ENCODE measurements around the gene CCDC188. TPM values are rescaled to one million over a fixed set of nuclear protein-coding genes. Genes with fewer than 3 reads are reported as not detected.

CCDC188 gene
- total and polyA plus RNA-seq, 4 donors = 0.78 to 4.0 TPM; not detected in 2

DNA sequence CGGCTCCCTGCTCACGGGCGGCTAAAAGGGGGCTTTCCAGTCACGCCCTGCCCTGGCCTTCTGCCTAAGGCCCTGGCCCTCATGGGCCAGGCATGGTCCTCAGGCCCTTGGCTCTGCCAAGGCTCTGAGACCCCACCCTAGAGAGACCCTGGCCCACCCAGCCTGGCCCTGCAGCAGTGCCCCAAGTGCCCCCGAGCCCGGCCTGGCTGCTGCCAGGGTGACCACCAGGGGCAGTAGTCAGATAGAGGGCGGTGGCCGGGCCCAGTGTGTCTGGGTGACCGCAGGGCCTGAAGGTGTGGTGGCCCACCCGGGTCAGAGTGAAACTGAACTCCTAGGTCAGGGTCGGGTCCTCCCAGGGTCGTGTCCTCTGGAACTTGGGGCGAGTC, 29.4 kb upstream of the CCDC188 start:
- intact Hi-C loops (cut with DNase I) = no loop called here
- H3K9me3 ChIP-seq (ENCODE audit: control insufficient read depth, low read length) = no peaks in the 10 kb centered on the region
- DNase-seq = no peak
- H3K4me3 ChIP-seq (ENCODE audit: low read length in 2 of 2) = no peak overlapping the region
- H3K36me3 ChIP-seq (ENCODE audit: control insufficient read depth in 1 of 2, insufficient read depth in 2 of 2, low read length in 1 of 2) = no peaks in the 10 kb centered on the region
- no peaks in the 10 kb centered on the region for H3K4me1 ChIP-seq (ENCODE audit: control insufficient read depth in 1 of 2, insufficient read depth in 2 of 2, low read length in 2 of 2)
- WGBS, 2 donors = 92 to 95% methylated on average over 13 of the region's 13 CpGs
- ATAC-seq (ENCODE audit: low FRiP score) = no peak
- no peaks in the 10 kb centered on the region for H3K27me3 ChIP-seq (ENCODE audit: control insufficient read depth in 1 of 2, insufficient read depth in 2 of 2, low read length in 1 of 2)
- H3K27ac ChIP-seq (ENCODE audit: low read depth in 1 of 2, low read length in 2 of 2) = no peak overlapping the region

- no peak overlapping the region for H3K4me3 ChIP-seq (ENCODE audit: low read length in 2 of 2)
- H3K9me3 ChIP-seq (ENCODE audit: control insufficient read depth, low read length) = no peaks in the 10 kb centered on the region
- ATAC-seq (ENCODE audit: low FRiP score) (no peak), DNase-seq (no peak)
- intact Hi-C loops (cut with DNase I) = loop anchor here in 1 of 2 donors (5.0 kb wide), 1 partner anchor 88 kb away; the partner anchor contains the start of gene RTN4R
- no peaks in the 10 kb centered on the region for H3K27me3 ChIP-seq (ENCODE audit: control insufficient read depth in 1 of 2, insufficient read depth in 2 of 2, low read length in 1 of 2)
- WGBS, 2 donors = 93% methylated on average over 25 to 27 of the region's 27 CpGs
- H3K36me3 ChIP-seq (ENCODE audit: control insufficient read depth in 1 of 2, insufficient read depth in 2 of 2, low read length in 1 of 2) = no peaks in the 10 kb centered on the region
- no peak overlapping the region for H3K27ac ChIP-seq (ENCODE audit: low read depth in 1 of 2, low read length in 2 of 2)
- no peaks in the 10 kb centered on the region for H3K4me1 ChIP-seq (ENCODE audit: control insufficient read depth in 1 of 2, insufficient read depth in 2 of 2, low read length in 2 of 2)
Observed at GRCh38 chr22:20179455-20180244, 28.8 kb upstream of the CCDC188 start.

DNA sequence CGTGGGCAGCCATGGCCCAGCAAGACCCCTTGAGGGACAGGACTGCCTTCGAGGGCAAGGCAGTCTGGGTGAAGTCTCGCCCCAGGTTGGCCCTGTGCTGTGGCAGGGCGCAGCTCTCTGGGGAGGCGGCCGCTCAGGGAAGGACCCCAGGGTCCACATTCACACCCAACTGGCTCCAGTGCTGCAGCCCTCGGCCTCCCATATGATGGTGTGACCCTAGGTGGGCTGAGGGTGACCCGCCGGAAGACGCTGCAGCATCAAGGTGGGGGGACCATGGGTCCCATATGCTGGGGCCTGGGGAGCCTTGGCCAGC, 28.0 kb upstream of the CCDC188 start:
- Histone ChIP-seq H3K27ac (ENCODE audit: low read depth in 1 of 2, low read length in 2 of 2) (no peak overlapping the region), H3K4me3 (ENCODE audit: low read length in 2 of 2) (no peak overlapping the region), H3K36me3 (ENCODE audit: control insufficient read depth in 1 of 2, insufficient read depth in 2 of 2, low read length in 1 of 2) (no peaks in the 10 kb centered on the region), H3K4me1 (ENCODE audit: control insufficient read depth in 1 of 2, insufficient read depth in 2 of 2, low read length in 2 of 2) (no peaks in the 10 kb centered on the region), H3K9me3 (ENCODE audit: control insufficient read depth, low read length) (no peaks in the 10 kb centered on the region), H3K27me3 (ENCODE audit: control insufficient read depth in 1 of 2, insufficient read depth in 2 of 2, low read length in 1 of 2) (no peaks in the 10 kb centered on the region)
- WGBS, 2 donors = 95% methylated on average over 10 of the region's 10 CpGs
- DNase-seq (no peak), ATAC-seq (ENCODE audit: low FRiP score) (no peak)
- intact Hi-C loops (cut with DNase I) = loop anchor here in 1 of 2 donors (5.0 kb wide), 1 partner anchor 88 kb away; the partner anchor contains the start of gene RTN4R

DNA sequence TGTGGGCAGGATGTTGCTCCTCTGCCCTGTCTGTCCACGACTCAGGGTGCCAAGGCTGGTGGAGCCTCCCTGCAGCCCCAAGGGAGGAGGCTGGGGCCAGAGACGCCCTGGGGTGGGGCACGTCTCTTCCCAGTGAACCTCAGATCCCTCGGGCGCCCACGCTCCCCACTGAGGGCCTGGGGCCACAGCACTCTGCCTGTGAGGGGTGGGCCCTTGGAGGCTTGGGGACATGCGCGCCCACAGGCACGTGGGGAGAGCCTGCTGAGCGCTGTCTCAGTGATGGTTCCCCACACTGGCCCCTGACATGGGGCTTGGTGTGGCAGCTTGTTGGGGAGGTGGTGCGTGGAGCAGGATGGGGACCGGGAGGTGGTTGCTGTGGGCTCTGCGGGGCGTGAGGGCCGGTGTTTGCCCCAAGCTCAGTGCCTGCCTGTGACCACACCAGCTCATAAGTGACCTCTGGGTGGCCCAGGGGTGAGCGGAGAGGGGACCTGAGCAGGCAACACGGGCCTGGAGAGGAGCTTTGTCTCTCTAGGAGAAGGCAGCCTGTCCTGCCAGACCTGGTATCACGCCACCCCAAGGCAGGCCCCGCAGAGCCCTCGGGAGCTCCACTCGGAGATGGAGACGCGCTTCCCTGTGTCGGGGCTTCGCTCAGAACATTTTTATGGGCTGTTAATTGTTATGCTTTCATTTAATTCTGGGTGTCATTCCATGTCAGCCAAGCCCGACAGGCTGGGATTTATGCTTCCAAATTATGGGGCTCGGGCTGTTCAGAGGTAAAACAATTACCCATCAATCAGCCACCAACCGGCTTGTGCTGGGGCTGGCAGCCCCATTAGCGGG, 27.4 kb upstream of the CCDC188 start:
- 87 to 88% methylated on average over 28 to 29 of the region's 29 CpGs for WGBS, 2 donors
- ATAC-seq (ENCODE audit: low FRiP score) (no peak), DNase-seq (no peak)
- Histone ChIP-seq H3K4me3 (ENCODE audit: low read length in 2 of 2) (no peak overlapping the region), H3K27me3 (ENCODE audit: control insufficient read depth in 1 of 2, insufficient read depth in 2 of 2, low read length in 1 of 2) (no peaks in the 10 kb centered on the region), H3K9me3 (ENCODE audit: control insufficient read depth, low read length) (no peaks in the 10 kb centered on the region), H3K27ac (ENCODE audit: low read depth in 1 of 2, low read length in 2 of 2) (no peak overlapping the region), H3K4me1 (ENCODE audit: control insufficient read depth in 1 of 2, insufficient read depth in 2 of 2, low read length in 2 of 2) (no peaks in the 10 kb centered on the region), H3K36me3 (ENCODE audit: control insufficient read depth in 1 of 2, insufficient read depth in 2 of 2, low read length in 1 of 2) (no peaks in the 10 kb centered on the region)
- intact Hi-C loops (cut with DNase I) = loop anchor here in 1 of 2 donors (5.0 kb wide), 1 partner anchor 89 kb away; the partner anchor contains the start of gene RTN4R

DNA sequence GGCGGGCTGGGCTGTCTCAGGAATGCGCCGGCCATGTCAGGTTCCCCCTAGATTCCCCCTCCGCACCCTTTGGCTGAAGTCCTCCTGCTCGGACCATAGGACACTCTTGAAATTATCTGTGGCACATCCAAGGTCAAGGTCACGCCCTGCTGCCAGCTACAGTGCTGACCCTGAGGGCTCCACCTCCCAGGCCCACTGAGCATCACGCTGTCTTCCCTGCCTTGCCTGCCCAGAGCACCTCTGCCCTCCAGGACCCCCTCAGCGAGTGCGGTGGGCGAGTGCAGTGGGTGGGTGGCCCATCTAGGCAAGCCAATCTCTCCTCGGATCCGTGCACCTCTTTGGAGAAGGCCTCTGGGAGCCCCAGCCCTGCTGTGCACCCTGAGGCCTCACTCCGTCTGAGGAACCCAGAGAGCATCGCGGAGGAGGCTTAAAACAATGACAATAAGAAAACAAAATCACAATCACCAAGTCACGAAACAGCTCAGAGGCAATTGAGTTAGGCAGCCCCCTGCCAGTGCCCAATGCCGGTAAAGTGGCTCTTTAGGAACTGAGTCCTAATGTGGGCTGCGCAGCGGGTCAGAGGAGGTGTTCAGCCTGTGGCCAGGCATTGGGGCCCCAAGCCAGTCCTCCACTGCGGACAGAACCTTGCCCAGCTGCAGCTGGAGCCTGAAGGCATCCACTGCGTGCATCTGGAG, 26.5 kb upstream of the CCDC188 start:
- H3K4me3 ChIP-seq (ENCODE audit: low read length in 2 of 2) = no peak overlapping the region
- no peaks in the 10 kb centered on the region for H3K36me3 ChIP-seq (ENCODE audit: control insufficient read depth in 1 of 2, insufficient read depth in 2 of 2, low read length in 1 of 2)
- H3K27me3 ChIP-seq (ENCODE audit: control insufficient read depth in 1 of 2, insufficient read depth in 2 of 2, low read length in 1 of 2) = no peaks in the 10 kb centered on the region
- ATAC-seq (ENCODE audit: low FRiP score) (no peak), DNase-seq (no peak)
- 92 to 93% methylated on average over 21 of the region's 21 CpGs for WGBS, 2 donors
- H3K9me3 ChIP-seq (ENCODE audit: control insufficient read depth, low read length) = no peaks in the 10 kb centered on the region
- intact Hi-C loops (cut with DNase I) = loop anchor here in 1 of 2 donors (5.0 kb wide), 1 partner anchor 90 kb away; the partner anchor contains the start of gene RTN4R
- H3K4me1 ChIP-seq (ENCODE audit: control insufficient read depth in 1 of 2, insufficient read depth in 2 of 2, low read length in 2 of 2) = no peaks in the 10 kb centered on the region
- H3K27ac ChIP-seq (ENCODE audit: low read depth in 1 of 2, low read length in 2 of 2) = no peak overlapping the region

GRCh38 chr22:20176421-20177085, 25.7 kb upstream of the CCDC188 start:
- no peaks in the 10 kb centered on the region for H3K4me1 ChIP-seq (ENCODE audit: control insufficient read depth in 1 of 2, insufficient read depth in 2 of 2, low read length in 2 of 2)

DNA sequence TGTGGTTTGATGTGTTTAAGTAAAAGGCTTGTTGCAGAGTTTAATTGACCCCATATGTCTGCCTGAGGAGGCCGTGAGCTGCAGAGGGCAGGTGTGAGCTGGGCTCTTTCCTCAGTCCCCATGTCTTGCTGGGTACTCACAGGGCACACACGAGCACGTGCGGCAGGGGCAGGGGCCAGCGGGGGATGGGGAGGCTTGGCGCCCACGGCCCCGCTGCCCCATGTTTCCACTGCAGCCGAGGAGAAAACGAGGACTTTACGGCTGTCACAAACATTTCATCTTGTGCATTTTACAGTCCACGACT, 24.7 kb upstream of the CCDC188 start:
- intact Hi-C loops (cut with DNase I) = loop anchor here in 1 of 2 donors (5.0 kb wide), 1 partner anchor 92 kb away; the partner anchor contains the start of gene RTN4R
- Histone ChIP-seq H3K4me1 (ENCODE audit: control insufficient read depth in 1 of 2, insufficient read depth in 2 of 2, low read length in 2 of 2) (no peaks in the 10 kb centered on the region), H3K36me3 (ENCODE audit: control insufficient read depth in 1 of 2, insufficient read depth in 2 of 2, low read length in 1 of 2) (no peaks in the 10 kb centered on the region), H3K9me3 (ENCODE audit: control insufficient read depth, low read length) (no peaks in the 10 kb centered on the region), H3K27me3 (ENCODE audit: control insufficient read depth in 1 of 2, insufficient read depth in 2 of 2, low read length in 1 of 2) (no peaks in the 10 kb centered on the region), H3K27ac (ENCODE audit: low read depth in 1 of 2, low read length in 2 of 2) (no peak overlapping the region), H3K4me3 (ENCODE audit: low read length in 2 of 2) (no peak overlapping the region)
- DNase-seq (no peak), ATAC-seq (ENCODE audit: low FRiP score) (no peak)
- WGBS, 2 donors = 62 to 67% methylated on average over 12 of the region's 12 CpGs

More at GRCh38 chr22:20176421-20177085, 25.7 kb upstream of the CCDC188 start:
- 89 to 91% methylated on average over 17 of the region's 17 CpGs for WGBS, 2 donors
- intact Hi-C loops (cut with DNase I) = loop anchor here in 1 of 2 donors (5.0 kb wide), 1 partner anchor 91 kb away; the partner anchor contains the start of gene RTN4R
- H3K27ac ChIP-seq (ENCODE audit: low read depth in 1 of 2, low read length in 2 of 2) = no peak overlapping the region
- H3K27me3 ChIP-seq (ENCODE audit: control insufficient read depth in 1 of 2, insufficient read depth in 2 of 2, low read length in 1 of 2) = no peaks in the 10 kb centered on the region
- DNase-seq (no peak), ATAC-seq (ENCODE audit: low FRiP score) (no peak)
- H3K9me3 ChIP-seq (ENCODE audit: control insufficient read depth, low read length) = no peaks in the 10 kb centered on the region
- no peaks in the 10 kb centered on the region for H3K36me3 ChIP-seq (ENCODE audit: control insufficient read depth in 1 of 2, insufficient read depth in 2 of 2, low read length in 1 of 2)
- H3K4me3 ChIP-seq (ENCODE audit: low read length in 2 of 2) = no peak overlapping the region
